DND-41 (cell line): ENCODE results near the gene TNIK.

Experiments
- ATAC-seq: fragments of 200-7000 bp; cut with Tn5 transposase; 3 replicates; pipeline ENCODE4 v1.9.1; 2021; ENCODE audit warnings: low read depth; ENCODE audit not compliant: insufficient read depth
- DNase-seq: peaks from one replicate; pipeline ENCODE4 v3.0.0-alpha.2; 2020
- H2AFZ ChIP-seq: 2 replicates; pipeline ENCODE4 v1.6.0; 2012; ENCODE audit warnings: low read depth, low read length
- H3K27ac ChIP-seq: 2 replicates; pipeline ENCODE4 v1.5.1; 2012; ENCODE audit warnings: low read length, inconsistent platforms
- H3K27me3 ChIP-seq: fragments of 200-600 bp; sonication (generic); 2 replicates; pipeline ENCODE4 v1.6.0; 2012; ENCODE audit warnings: low read length, mild to moderate bottlenecking, inconsistent platforms; ENCODE audit not compliant: insufficient read depth, poor library complexity
- H3K36me3 ChIP-seq: 2 replicates; pipeline ENCODE4 v1.5.1; 2012; ENCODE audit warnings: low read length, inconsistent platforms; ENCODE audit not compliant: insufficient read depth
- H3K4me1 ChIP-seq: 2 replicates; pipeline ENCODE4 v1.5.1; 2012; ENCODE audit warnings: mild to moderate bottlenecking, low read length; ENCODE audit not compliant: insufficient read depth
- H3K4me2 ChIP-seq: 2 replicates; pipeline ENCODE4 v1.6.0; 2012; ENCODE audit warnings: mild to moderate bottlenecking, moderate library complexity, low read length, inconsistent platforms; ENCODE audit not compliant: insufficient read depth
- H3K4me3 ChIP-seq, 2 experiments: fragments of 200-600 bp in 1 of 2; shearing (Covaris generic) in 1 of 2; 2 replicates each; pipeline ENCODE4 v1.5.1; 2012 to 2016; ENCODE audit warnings: inconsistent platforms in 2 of 2, low read length in 2 of 2, mild to moderate bottlenecking in 2 of 2, low read depth in 1 of 2, moderate library complexity in 1 of 2
- H3K79me2 ChIP-seq: 2 replicates; pipeline ENCODE4 v1.6.0; 2012; ENCODE audit warnings: low read length, inconsistent platforms; ENCODE audit not compliant: insufficient read depth
- H3K9ac ChIP-seq: 2 replicates; pipeline ENCODE4 v1.6.0; 2012; ENCODE audit warnings: low read depth, mild to moderate bottlenecking, inconsistent platforms, low read length, moderate library complexity
- H3K9me3 ChIP-seq: 2 replicates; pipeline ENCODE4 v1.5.1; 2012; ENCODE audit warnings: low read length, moderate library complexity, mild to moderate bottlenecking, inconsistent platforms; ENCODE audit not compliant: insufficient read depth, severe bottlenecking
- H4K20me1 ChIP-seq: 2 replicates; pipeline ENCODE4 v1.6.0; 2012; ENCODE audit warnings: low read length; ENCODE audit not compliant: insufficient read depth
- CTCF ChIP-seq: IDR thresholded peaks from 2 replicates; pipeline ENCODE4 v1.5.1; 2012; ENCODE audit warnings: borderline replicate concordance, low read length, moderate library complexity, mild to moderate bottlenecking; ENCODE audit not compliant: poor library complexity, severe bottlenecking; ENCODE audit errors: extremely low read depth
- EZH2 ChIP-seq: IDR thresholded peaks from 3 replicates; pipeline ENCODE4 v1.6.1; 2012; ENCODE audit warnings: borderline replicate concordance, low read depth, mild to moderate bottlenecking, moderate library complexity, low read length, inconsistent platforms; ENCODE audit not compliant: severe bottlenecking

TNIK gene

GRCh38 chr3:171227828-171228227 is 232.4 kb downstream of the TNIK start:
- no peak for DNase-seq
- Histone ChIP-seq H3K27ac (no peak overlapping the region), H3K4me2 (no peak overlapping the region), H3K4me1 (no peaks in the 10 kb centered on the region), H2AFZ (no peak overlapping the region), H4K20me1 (no peaks in the 10 kb centered on the region), H3K27me3 (no peaks in the 10 kb centered on the region), H3K79me2 (no peaks in the 10 kb centered on the region), H3K9me3 (no peaks in the 10 kb centered on the region), H3K36me3 (no peaks in the 10 kb centered on the region), H3K9ac (no peak overlapping the region), H3K4me3 (no peak overlapping the region)
- no peak for TF ChIP-seq CTCF
- no peak for TF ChIP-seq EZH2
- no peak for ATAC-seq

GRCh38 chr3:171227359-171227758 is 232.8 kb downstream of the TNIK start:
- no peak overlapping the region for H3K9ac ChIP-seq
- no peak overlapping the region for H3K27ac ChIP-seq
- no peaks in the 10 kb centered on the region for H3K4me1 ChIP-seq
- TF ChIP-seq EZH2 (no peak), CTCF (no peak)
- H3K4me2 ChIP-seq, result no peak overlapping the region
- no peaks in the 10 kb centered on the region for H3K36me3 ChIP-seq
- no peaks in the 10 kb centered on the region for H3K9me3 ChIP-seq
- H3K27me3 ChIP-seq, result no peaks in the 10 kb centered on the region
- DNase-seq, result no peak
- no peak overlapping the region for H2AFZ ChIP-seq
- H4K20me1 ChIP-seq, result no peaks in the 10 kb centered on the region
- ATAC-seq, result no peak
- H3K79me2 ChIP-seq, result no peaks in the 10 kb centered on the region
- H3K4me3 ChIP-seq, result no peak overlapping the region

GRCh38 chr3:171226794-171227193 is 233.4 kb downstream of the TNIK start:
- Histone ChIP-seq H3K4me1 (no peaks in the 10 kb centered on the region), H3K4me2 (no peak overlapping the region), H3K4me3 (no peak overlapping the region), H3K27ac (no peak overlapping the region), H3K79me2 (no peaks in the 10 kb centered on the region), H2AFZ (no peak overlapping the region), H3K9me3 (no peaks in the 10 kb centered on the region), H3K36me3 (no peaks in the 10 kb centered on the region), H3K27me3 (no peaks in the 10 kb centered on the region), H4K20me1 (no peaks in the 10 kb centered on the region), H3K9ac (no peak overlapping the region)
- DNase-seq (no peak), ATAC-seq (no peak)
- no peak for TF ChIP-seq EZH2
- TF ChIP-seq CTCF, result no peak

- no peaks in the 10 kb centered on the region for H3K79me2 ChIP-seq
- H2AFZ ChIP-seq, result no peak overlapping the region
- H3K4me2 ChIP-seq, result no peak overlapping the region
- no peaks in the 10 kb centered on the region for H3K4me1 ChIP-seq
- H3K36me3 ChIP-seq, result no peaks in the 10 kb centered on the region
- ATAC-seq (no peak), DNase-seq (no peak)
- H4K20me1 ChIP-seq, result no peaks in the 10 kb centered on the region
- no peaks in the 10 kb centered on the region for H3K27me3 ChIP-seq
- H3K4me3 ChIP-seq, result no peak overlapping the region
- H3K9me3 ChIP-seq, result no peaks in the 10 kb centered on the region
- H3K27ac ChIP-seq, result no peak overlapping the region
- TF ChIP-seq EZH2, result no peak
- no peak for TF ChIP-seq CTCF
- H3K9ac ChIP-seq, result no peak overlapping the region
Measured at GRCh38 chr3:171225708-171226107, 234.5 kb downstream of the TNIK start.
